ENCODE results near the gene MOCS1. TPM values are rescaled to one million over a fixed set of nuclear protein-coding genes. Genes with fewer than 3 reads are reported as not detected.

The MOCS1 gene
- total RNA-seq, 4 donors from 2014 or later, result 10.2 to 58.9 (median 20.3) TPM

DNA sequence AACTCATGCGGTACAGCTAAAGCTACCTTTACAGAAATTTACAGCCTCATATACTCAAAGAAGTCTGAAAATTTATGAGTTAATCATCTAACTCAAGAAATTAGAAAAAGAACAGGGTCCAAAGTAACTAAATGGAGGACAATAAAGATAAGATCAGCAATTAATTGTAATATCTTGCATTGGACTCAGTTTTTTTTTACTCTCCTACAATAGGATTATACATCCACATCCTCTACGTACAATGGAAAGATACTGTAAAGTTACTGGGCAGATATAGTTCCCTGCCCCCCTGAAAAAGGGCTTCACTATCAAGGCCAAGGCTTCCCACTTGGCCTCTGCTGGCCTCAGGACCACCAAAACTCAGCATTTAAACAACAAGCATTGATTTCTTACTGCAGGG lies 31.5 kb upstream of the MOCS1 start:
- H3K36me3 ChIP-seq, result no peaks in the 10 kb centered on the region
- intact Hi-C loops (cut with DNase I; ENCODE audit: low total_unique reads), result no loop called here
- TF ChIP-seq, protein P1, sequence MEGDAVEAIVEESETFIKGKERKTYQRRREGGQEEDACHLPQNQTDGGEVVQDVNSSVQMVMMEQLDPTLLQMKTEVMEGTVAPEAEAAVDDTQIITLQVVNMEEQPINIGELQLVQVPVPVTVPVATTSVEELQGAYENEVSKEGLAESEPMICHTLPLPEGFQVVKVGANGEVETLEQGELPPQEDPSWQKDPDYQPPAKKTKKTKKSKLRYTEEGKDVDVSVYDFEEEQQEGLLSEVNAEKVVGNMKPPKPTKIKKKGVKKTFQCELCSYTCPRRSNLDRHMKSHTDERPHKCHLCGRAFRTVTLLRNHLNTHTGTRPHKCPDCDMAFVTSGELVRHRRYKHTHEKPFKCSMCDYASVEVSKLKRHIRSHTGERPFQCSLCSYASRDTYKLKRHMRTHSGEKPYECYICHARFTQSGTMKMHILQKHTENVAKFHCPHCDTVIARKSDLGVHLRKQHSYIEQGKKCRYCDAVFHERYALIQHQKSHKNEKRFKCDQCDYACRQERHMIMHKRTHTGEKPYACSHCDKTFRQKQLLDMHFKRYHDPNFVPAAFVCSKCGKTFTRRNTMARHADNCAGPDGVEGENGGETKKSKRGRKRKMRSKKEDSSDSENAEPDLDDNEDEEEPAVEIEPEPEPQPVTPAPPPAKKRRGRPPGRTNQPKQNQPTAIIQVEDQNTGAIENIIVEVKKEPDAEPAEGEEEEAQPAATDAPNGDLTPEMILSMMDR (IDR thresholded peaks at IDR 0.05), result no peak
- no peak for TF ChIP-seq POLR2A (IDR thresholded peaks at IDR 0.05)
- H3K27me3 ChIP-seq, result no peaks in the 10 kb centered on the region
- no peaks in the 10 kb centered on the region for H3K9me3 ChIP-seq
- no peak for DNase-seq
- H3K4me1 ChIP-seq, result no peaks in the 10 kb centered on the region
- no peak overlapping the region for H3K4me3 ChIP-seq
- no peak overlapping the region for H3K27ac ChIP-seq

DNA sequence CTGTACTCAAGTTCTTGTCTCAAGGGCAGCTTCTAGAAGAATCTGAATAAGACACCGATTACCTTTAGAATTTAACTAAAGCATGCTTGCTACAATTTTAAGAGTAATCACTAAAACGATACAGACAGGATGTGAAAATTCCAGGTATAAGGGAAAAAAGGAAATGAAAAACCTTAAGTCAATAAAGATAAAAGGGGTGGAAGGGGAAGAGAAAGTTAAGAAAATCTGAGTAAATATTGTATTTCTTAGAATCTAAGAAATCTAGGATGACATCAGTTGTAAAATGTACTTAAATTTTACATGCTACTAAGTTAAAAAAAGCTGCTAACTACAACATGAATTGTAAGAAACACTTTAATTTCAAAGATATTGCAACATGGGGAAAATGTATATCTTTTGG lies 30.3 kb upstream of the MOCS1 start:
- H3K4me1 ChIP-seq, result no peaks in the 10 kb centered on the region
- H3K36me3 ChIP-seq, result no peaks in the 10 kb centered on the region
- no peaks in the 10 kb centered on the region for H3K27me3 ChIP-seq
- intact Hi-C loops (cut with DNase I; ENCODE audit: low total_unique reads), result no loop called here
- TF ChIP-seq, protein P1 (IDR thresholded peaks at IDR 0.05), result no peak
- TF ChIP-seq POLR2A (IDR thresholded peaks at IDR 0.05), result no peak
- no peak for DNase-seq
- no peaks in the 10 kb centered on the region for H3K9me3 ChIP-seq
- H3K27ac ChIP-seq, result no peak overlapping the region
- no peak overlapping the region for H3K4me3 ChIP-seq

DNA sequence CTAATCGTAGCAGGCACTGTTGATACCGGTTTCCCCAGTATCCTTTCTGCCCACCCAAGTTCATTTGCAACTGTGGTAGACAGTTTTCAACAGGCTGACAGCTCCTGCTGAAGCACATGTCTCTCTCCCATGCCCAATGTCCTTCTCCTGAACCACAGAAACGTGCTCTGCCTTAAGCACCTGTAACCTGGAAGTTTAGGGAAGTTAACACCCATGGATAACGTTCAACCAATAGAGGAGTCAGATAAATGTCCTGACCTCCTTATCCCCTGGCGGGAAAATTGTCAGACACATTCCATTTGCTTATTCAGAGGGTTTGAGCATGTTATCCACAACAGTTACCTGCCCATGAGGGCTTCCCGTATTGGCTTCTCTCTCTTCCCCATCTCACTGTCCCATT lies 29.8 kb upstream of the MOCS1 start:
- no peak for DNase-seq
- intact Hi-C loops (cut with DNase I; ENCODE audit: low total_unique reads), result no loop called here

DNA sequence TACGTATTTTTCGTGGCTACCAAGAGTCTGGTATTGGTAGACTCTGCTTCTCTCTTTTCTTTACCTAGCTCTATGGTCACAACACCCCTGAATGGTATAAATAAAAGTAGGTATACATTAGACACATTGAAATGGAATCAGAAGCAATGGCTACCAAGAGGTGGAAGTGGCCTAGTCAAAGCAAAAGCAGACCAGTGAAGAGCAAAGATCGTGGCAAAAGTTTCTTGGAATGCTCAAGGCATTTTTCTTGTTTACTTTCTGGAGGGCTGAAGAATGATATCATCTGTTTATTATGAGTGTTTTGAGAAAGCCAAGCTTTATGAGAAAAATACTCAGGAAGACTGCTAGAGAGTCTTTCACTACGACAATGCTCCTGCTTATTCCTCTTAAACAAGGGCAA lies 28.6 kb upstream of the MOCS1 start:
- H3K27me3 ChIP-seq, result no peaks in the 10 kb centered on the region
- intact Hi-C loops (cut with DNase I; ENCODE audit: low total_unique reads), result no loop called here
- no peaks in the 10 kb centered on the region for H3K4me1 ChIP-seq
- H3K9me3 ChIP-seq, result no peaks in the 10 kb centered on the region
- no peaks in the 10 kb centered on the region for H3K36me3 ChIP-seq
- TF ChIP-seq, protein P1 (IDR thresholded peaks at IDR 0.05), result no peak
- no peak for TF ChIP-seq POLR2A (IDR thresholded peaks at IDR 0.05)
- DNase-seq, result no peak
- H3K27ac ChIP-seq, result no peak overlapping the region
- H3K4me3 ChIP-seq, result no peak overlapping the region

More for the DNA sequence above, 29.8 kb upstream of the MOCS1 start:
- H3K27me3 ChIP-seq, result no peaks in the 10 kb centered on the region
- no peaks in the 10 kb centered on the region for H3K9me3 ChIP-seq
- no peaks in the 10 kb centered on the region for H3K4me1 ChIP-seq
- no peak for TF ChIP-seq POLR2A (IDR thresholded peaks at IDR 0.05)
- TF ChIP-seq, protein P1 (IDR thresholded peaks at IDR 0.05), result no peak
- no peaks in the 10 kb centered on the region for H3K36me3 ChIP-seq
- H3K4me3 ChIP-seq, result no peak overlapping the region
- no peak overlapping the region for H3K27ac ChIP-seq

DNA sequence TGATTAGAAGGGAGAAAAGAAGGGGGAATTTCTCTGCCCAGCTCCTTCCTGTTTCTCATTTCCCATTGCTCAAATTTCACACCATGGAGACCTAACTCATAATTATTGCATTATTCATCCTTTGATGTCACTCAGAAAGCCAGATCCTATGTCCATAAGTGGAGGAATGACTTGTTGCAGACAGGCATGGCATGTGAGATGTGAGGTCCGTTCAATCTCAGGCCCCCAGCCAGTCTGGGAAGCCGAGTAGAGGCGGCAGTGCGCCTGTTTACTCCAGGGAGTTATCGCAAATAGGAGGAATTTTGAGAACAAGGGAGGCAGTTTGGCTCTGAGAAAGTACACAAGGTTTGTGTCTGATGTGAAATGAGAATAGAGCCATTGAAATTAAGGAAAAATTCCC lies 26.9 kb upstream of the MOCS1 start:
- H3K27ac ChIP-seq, result peak overlapping the region; percentile 5 to 35
- no peak for TF ChIP-seq POLR2A (IDR thresholded peaks at IDR 0.05)
- TF ChIP-seq, protein P1 (IDR thresholded peaks at IDR 0.05), result no peak
- no peak for DNase-seq
- no peaks in the 10 kb centered on the region for H3K27me3 ChIP-seq
- no peaks in the 10 kb centered on the region for H3K9me3 ChIP-seq
- no peak overlapping the region for H3K4me3 ChIP-seq
- intact Hi-C loops (cut with DNase I; ENCODE audit: low total_unique reads), result no loop called here
- H3K36me3 ChIP-seq, result no peaks in the 10 kb centered on the region
- no peaks in the 10 kb centered on the region for H3K4me1 ChIP-seq
